ENCODE data around the gene DPP3.

The DPP3 gene

DNA sequence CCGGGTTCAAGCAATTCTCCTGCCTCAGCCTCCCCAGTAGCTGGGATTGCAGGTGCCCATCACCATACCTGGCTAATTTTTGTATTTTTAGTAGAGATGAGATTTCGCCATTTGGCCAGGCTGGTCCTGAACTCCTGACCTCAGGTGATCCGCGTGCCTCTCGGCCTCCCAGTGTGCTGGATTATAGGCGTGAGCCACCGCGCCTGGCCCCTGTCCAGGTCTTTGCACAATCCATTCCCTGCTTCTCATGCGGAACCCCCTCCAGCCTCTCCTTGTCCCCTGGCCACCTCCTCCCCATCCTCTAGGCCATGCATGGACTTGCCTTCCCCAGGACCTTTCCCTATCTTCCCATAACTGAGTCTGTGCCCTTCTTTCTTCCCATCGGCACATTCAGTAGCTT lies 8.7 kb downstream of the DPP3 start:
- no peak for DNase-seq (ENCODE audit: low spot score)

GRCh38 chr11:66489636-66490035 lies 9.4 kb downstream of the DPP3 start:
- DNase-seq (ENCODE audit: low spot score): no peak

- DNase-seq (ENCODE audit: low spot score): no peak
Observed at GRCh38 chr11:66491315-66491935, 11.2 kb downstream of the DPP3 start.

DNA sequence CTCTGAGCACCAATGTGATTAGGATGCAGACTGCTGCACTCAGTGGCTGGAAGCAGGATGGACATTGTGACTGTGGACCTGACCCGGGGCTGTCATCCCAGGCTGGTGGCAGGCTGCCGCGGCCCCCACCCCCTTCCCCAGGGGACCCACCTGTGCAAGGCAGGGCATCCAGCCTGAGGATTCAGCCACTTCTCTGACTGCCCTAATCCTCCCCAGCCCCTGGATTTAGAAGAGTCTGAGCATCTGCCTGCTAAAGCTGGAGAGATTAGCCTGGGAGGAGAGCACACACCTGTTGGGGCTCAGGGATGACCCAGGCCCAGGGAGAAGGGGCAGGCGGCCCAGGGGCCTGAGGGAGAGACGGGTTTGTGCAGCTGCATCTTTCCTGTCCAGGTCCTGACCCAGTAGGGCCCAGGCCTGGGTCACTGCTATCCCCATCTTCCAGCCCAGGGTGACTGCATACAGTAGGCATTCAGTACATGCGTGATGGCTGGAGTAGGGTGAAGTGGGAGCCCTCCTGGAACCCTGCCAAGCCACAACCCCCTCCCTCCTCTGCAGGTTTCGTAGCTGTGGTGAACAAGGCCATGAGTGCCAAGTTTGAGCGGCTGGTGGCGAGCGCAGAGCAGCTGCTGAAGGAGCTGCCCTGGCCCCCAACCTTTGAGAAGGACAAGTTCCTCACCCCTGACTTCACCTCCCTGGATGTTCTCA lies 12.1 kb downstream of the DPP3 start:
- no peak for DNase-seq (ENCODE audit: low spot score)

GRCh38 chr11:66493130-66493529 lies 12.9 kb downstream of the DPP3 start:
- no peak for DNase-seq (ENCODE audit: low spot score)

GRCh38 chr11:66494458-66494857 lies 14.2 kb downstream of the DPP3 start:
- no peak for DNase-seq (ENCODE audit: low spot score)

GRCh38 chr11:66494935-66495334 lies 14.7 kb downstream of the DPP3 start:
- no peak for DNase-seq (ENCODE audit: low spot score)

DNA sequence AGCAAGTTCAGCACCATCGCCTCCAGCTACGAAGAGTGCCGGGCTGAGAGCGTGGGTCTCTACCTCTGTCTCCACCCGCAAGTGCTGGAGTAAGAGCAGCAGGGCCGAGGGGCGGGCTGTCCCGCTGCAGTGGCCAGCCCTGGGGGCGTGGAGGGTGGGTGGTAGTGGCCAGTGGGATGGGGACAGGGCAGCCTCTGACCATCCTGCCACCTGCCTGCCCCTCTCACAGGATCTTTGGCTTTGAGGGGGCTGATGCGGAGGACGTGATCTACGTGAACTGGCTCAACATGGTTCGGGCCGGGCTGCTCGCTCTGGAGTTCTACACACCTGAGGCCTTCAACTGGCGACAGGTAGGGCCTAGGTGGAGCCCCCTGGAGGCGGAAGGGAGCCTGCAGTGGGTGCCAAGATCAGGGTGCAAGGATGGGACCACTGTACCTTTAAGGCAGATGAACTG lies 15.2 kb downstream of the DPP3 start:
- no peak for DNase-seq (ENCODE audit: low spot score)

DNA sequence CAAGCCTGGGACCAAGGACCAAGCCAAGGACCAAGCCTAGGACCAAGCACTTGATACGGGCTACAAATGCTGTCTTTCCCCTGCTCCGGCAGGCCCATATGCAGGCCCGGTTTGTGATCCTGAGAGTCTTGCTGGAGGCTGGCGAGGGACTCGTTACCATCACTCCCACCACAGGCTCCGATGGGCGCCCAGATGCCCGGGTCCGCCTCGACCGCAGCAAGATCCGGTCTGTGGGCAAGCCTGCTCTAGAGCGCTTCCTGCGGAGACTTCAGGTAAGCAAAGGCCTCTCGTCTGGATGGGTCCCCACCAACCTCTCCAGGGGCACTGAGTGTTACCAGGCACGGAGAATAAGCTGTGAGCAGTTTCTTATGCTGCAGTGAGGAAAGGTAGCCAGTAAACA lies 17.0 kb downstream of the DPP3 start:
- DNase-seq (ENCODE audit: low spot score): no peak

- no peak for DNase-seq (ENCODE audit: low spot score)
Observed at GRCh38 chr11:66498506-66498905, 18.3 kb downstream of the DPP3 start.

DNA sequence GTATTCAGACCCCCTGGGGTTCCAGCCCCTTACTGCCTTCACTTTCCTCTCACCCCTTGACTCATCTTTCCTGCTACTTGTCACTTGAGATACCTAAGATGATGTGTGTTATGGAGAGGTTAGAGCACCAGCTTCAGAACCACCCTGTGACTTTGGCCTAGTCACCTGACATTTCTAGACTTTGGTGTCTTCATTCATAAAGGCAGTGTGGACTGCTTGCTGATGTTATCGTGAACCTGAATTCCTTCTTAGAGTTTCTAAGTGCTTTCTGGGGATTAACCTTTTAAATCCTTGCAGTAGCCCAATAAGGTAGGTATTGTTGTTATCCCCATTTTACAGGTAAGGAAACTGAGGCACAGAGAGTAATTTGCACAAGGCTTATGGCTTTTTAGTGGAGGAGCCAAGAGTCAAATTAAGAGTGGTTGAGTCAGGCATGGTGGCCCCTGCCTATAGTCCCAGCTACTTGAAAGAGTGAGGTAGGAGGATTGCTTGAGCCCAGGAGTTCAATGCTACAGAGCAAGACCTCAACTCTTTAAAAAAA lies 25.1 kb downstream of the DPP3 start:
- DNase-seq (ENCODE audit: low spot score): no peak

DNA sequence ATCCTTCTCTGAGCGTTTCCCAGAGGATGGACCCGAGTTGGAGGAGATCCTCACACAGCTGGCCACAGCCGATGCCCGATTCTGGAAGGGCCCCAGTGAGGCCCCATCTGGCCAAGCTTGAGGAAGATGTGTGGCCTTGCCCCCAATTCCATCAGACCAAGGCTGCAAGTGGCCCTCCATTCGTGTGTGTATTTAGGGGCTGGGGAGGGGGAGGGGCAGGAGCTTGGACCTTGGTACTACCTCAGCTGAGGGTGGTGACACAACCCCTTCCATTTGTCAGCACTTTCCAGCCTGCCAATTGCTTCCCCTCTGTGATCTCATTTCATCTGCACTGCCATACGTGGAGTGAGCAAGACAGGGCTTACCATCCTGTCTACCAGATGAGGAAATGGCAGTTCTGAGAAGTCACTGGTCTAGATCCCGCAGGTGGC lies 28.9 kb downstream of the DPP3 start:
- DNase-seq (ENCODE audit: low spot score): no peak

- peak; percentile 92 for DNase-seq (ENCODE audit: low spot score)
Observed at GRCh38 chr11:66510271-66510989, 30.2 kb downstream of the DPP3 start, which contains the start of gene BBS1. Gene BBS1, plus strand, starts transcription at chr11:66510635. Its CDS starts 25 bp downstream, at chr11:66510660.

- DNase-seq (ENCODE audit: low spot score): no peak
Observed at GRCh38 chr11:66510990-66511339, 30.7 kb downstream of the DPP3 start.

DNA sequence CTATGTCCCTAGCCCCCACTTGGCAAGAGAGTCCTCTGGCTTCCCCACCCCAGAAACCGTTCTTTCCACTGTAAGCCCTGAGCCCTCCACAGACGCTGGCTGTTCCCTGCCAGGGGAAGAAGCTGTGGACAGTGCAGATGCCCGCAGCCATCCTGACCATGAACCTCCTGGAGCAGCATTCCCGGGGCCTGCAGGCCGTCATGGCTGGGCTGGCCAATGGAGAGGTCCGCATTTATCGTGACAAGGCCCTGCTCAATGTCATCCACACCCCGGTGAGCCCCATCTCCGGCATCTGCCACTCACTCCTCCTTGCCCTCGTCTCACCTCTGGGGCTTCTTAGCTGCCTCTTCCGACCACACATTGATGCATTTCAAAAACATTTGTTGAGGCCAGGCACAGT lies 43.4 kb downstream of the DPP3 start:
- no peak for DNase-seq (ENCODE audit: low spot score)

- no peak for DNase-seq (ENCODE audit: low spot score)
Observed at GRCh38 chr11:66524304-66525040, 44.2 kb downstream of the DPP3 start.

GRCh38 chr11:66529069-66529468 lies 48.8 kb downstream of the DPP3 start:
- DNase-seq (ENCODE audit: low spot score): no peak

- DNase-seq (ENCODE audit: low spot score): no peak
Observed at GRCh38 chr11:66529655-66530054, 49.4 kb downstream of the DPP3 start.

DNA sequence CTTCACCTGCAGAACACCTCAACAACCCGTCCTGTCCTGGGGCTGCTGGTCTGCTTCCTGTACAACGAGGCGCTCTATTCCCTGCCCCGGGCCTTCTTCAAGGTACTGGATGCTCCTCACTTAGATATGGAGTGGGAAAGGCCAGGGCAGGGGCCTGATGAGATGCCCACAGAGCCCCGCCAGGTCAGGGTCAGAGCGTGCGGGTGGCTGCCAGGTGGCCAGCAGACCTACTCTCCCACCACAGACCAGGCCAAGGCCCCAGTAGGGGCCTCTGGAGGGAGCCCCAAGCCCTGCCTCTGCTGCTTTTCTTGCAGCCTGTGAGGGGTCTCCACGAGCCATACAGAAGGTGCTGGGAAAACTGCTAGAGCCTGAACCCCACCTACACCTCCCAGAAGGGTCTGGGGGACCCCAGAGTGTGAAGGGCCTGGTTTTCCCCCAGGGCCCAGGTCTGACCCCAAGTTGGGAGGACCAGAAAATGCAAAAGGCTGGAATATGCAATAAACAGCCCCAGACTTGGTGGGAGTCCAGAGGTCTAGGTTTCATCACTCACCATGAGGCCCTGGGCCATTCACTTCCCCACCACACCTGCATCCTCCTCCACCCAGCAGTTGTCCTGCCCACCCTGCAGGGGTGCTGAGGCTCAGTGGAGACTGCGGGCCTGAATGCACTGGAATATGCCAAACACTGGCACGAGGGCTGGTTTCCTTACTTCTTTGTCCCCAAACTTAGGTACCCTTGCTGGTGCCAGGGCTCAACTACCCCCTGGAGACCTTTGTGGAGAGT lies 50.9 kb downstream of the DPP3 start:
- DNase-seq (ENCODE audit: low spot score): no peak

GRCh38 chr11:66531841-66532240 lies 51.6 kb downstream of the DPP3 start:
- no peak for DNase-seq (ENCODE audit: low spot score)

DNA sequence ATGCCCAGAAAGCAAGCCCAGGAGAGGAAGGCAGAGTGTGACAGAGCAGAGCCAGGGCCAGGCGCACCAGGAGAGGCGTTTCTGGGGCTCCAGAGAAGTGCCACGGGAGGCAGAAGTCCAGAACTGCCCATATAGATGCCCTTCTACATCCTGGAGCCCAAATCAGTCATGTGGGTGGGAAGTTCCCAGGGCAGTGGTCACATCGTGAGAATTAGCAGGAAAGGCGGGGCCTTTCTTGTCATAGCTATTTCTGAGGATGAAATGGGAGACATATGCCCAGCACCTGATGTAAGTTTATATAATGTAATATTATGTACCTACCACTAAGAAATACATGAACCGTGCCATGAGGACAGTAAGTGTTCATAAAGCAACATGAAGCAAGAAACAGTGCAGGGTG lies 52.5 kb downstream of the DPP3 start:
- no peak for DNase-seq (ENCODE audit: low spot score)

Measured in AG08396 (cell line).